GM23338 (cell line): ENCODE data around the gene ZFHX3. TPM values are rescaled to one million over a fixed set of nuclear protein-coding genes. Genes with fewer than 3 reads are reported as not detected.

Experiments
- ATAC-seq: fragments of 200-7000 bp; cut with Tn5 transposase; 3 replicates; pipeline ENCODE4 v1.9.1; 2020
- DNase-seq: peaks from one replicate; pipeline ENCODE4 v3.0.0-alpha.2; 2015; ENCODE audit warnings: low spot score
- H2AFZ ChIP-seq: fragments of 200-600 bp; sonication (generic); 2 replicates; pipeline ENCODE4 v1.8.0; 2016; ENCODE audit warnings: antibody characterized with exemption, mild to moderate bottlenecking, moderate library complexity
- H3F3A ChIP-seq: fragments of 200-600 bp; sonication (generic); replicated peaks from 2 replicates; pipeline ENCODE4 v1.8.0; 2017; ENCODE audit warnings: antibody characterized with exemption, mixed run types, low read depth
- H3K27ac ChIP-seq: fragments of 200-600 bp; sonication (generic); 2 replicates; pipeline ENCODE4 v1.6.1; 2016; ENCODE audit warnings: low read depth
- H3K27me3 ChIP-seq: fragments of 200-600 bp; sonication (generic); 2 replicates; pipeline ENCODE4 v1.8.0; 2016; ENCODE audit warnings: mild to moderate bottlenecking, mixed run types, moderate library complexity; ENCODE audit not compliant: insufficient read depth
- H3K36me3 ChIP-seq: fragments of 200-600 bp; sonication (generic); 2 replicates; pipeline ENCODE4 v1.8.0; 2016; ENCODE audit warnings: mild to moderate bottlenecking; ENCODE audit not compliant: insufficient read depth
- H3K4me1 ChIP-seq: fragments of 200-600 bp; sonication (generic); 2 replicates; pipeline ENCODE4 v1.8.0; 2016; ENCODE audit warnings: mild to moderate bottlenecking, moderate library complexity; ENCODE audit not compliant: insufficient read depth
- H3K4me2 ChIP-seq: fragments of 200-600 bp; sonication (generic); 2 replicates; pipeline ENCODE4 v1.7.1; 2017; ENCODE audit warnings: mixed run types
- H3K4me3 ChIP-seq: fragments of 200-600 bp; sonication (generic); 2 replicates; pipeline ENCODE4 v1.6.1; 2016; ENCODE audit warnings: mixed run types
- H3K79me2 ChIP-seq: fragments of 200-600 bp; sonication (generic); replicated peaks from 2 replicates; pipeline ENCODE4 v1.8.0; 2017; ENCODE audit warnings: mild to moderate bottlenecking; ENCODE audit not compliant: insufficient read depth
- H3K9me2 ChIP-seq: fragments of 200-600 bp; sonication (generic); 2 replicates; pipeline ENCODE4 v1.8.0; 2017; ENCODE audit not compliant: insufficient read depth
- H4K20me1 ChIP-seq: fragments of 200-600 bp; sonication (generic); replicated peaks from 2 replicates; pipeline ENCODE4 v1.8.0; 2017; ENCODE audit warnings: mild to moderate bottlenecking; ENCODE audit not compliant: insufficient read depth
- H3K27ac Mint-ChIP-seq: 2 replicates; pipeline ENCODE4 v1.8.0; 2020; ENCODE audit warnings: inconsistent platforms, mild to moderate bottlenecking, moderate library complexity, mixed read lengths
- H3K27me3 Mint-ChIP-seq: 3 replicates; pipeline ENCODE4 v1.8.0; 2022; ENCODE audit warnings: low read depth, mild to moderate bottlenecking, moderate library complexity, mixed read lengths, inconsistent platforms; ENCODE audit not compliant: insufficient read depth, poor library complexity
- H3K36me3 Mint-ChIP-seq: 3 replicates; pipeline ENCODE4 v1.8.0; 2021; ENCODE audit warnings: low read depth, mild to moderate bottlenecking, inconsistent platforms, moderate library complexity, mixed read lengths
- H3K4me1 Mint-ChIP-seq: 3 replicates; pipeline ENCODE4 v1.8.0; 2020; ENCODE audit warnings: mild to moderate bottlenecking, inconsistent platforms, mixed read lengths
- H3K4me3 Mint-ChIP-seq: 3 replicates; pipeline ENCODE4 v1.8.0; 2021; ENCODE audit warnings: moderate library complexity, mild to moderate bottlenecking, inconsistent platforms, mixed read lengths
- H3K9me3 Mint-ChIP-seq: 3 replicates; pipeline ENCODE4 v1.8.0; 2020; ENCODE audit warnings: moderate library complexity, mild to moderate bottlenecking, inconsistent platforms, mixed read lengths
- CTCF ChIP-seq, 2 experiments: fragments of 200-600 bp in 1 of 2; sonication (generic) in 1 of 2; conservative IDR thresholded peaks; 2 replicates each; pipeline versions ENCODE4 v1.5.1 to v1.6.1; 2016 to 2017; ENCODE audit warnings: antibody characterized with exemption in 2 of 2, low read depth in 2 of 2, mild to moderate bottlenecking in 2 of 2, moderate library complexity in 1 of 2
- ETS1 ChIP-seq: IDR thresholded peaks from 2 replicates; pipeline ENCODE4 v1.6.1; 2016; ENCODE audit warnings: antibody characterized with exemption
- EZH2 ChIP-seq: fragments of 200-600 bp; sonication (generic); IDR thresholded peaks from one replicate; pipeline ENCODE4 v1.8.0; 2017; ENCODE audit warnings: antibody characterized with exemption, mild to moderate bottlenecking, low read depth; ENCODE audit not compliant: unreplicated experiment
- JUNB ChIP-seq: IDR thresholded peaks from one replicate; pipeline ENCODE4 v1.6.1; 2016; ENCODE audit warnings: antibody characterized with exemption; ENCODE audit not compliant: unreplicated experiment
- NANOG ChIP-seq: IDR thresholded peaks from 2 replicates; pipeline ENCODE4 v1.6.1; 2016; ENCODE audit warnings: antibody characterized with exemption, borderline replicate concordance
- REST ChIP-seq: IDR thresholded peaks from one replicate; pipeline ENCODE4 v1.6.1; 2018; ENCODE audit warnings: antibody characterized with exemption; ENCODE audit not compliant: unreplicated experiment
- STAT1 ChIP-seq: IDR thresholded peaks from one replicate; pipeline ENCODE4 v1.6.1; 2016; ENCODE audit warnings: antibody characterized with exemption; ENCODE audit not compliant: unreplicated experiment
- ZNF114 ChIP-seq: fragments of 250-450 bp; sonication (Bioruptor Pico); IDR thresholded peaks from 2 replicates; pipeline ENCODE4 v1.5.0; 2020; ENCODE audit warnings: mild to moderate bottlenecking, moderate library complexity
- ZNF462 ChIP-seq: fragments of 250-450 bp; sonication (Bioruptor Pico); IDR thresholded peaks from 2 replicates; pipeline ENCODE4 v1.5.0; 2020; ENCODE audit warnings: mild to moderate bottlenecking, moderate library complexity
- polyA plus RNA-seq: library from polyadenylated mRNA; unstranded; fragments of >200 nt; fragmentation: Nextera tagmentation; extraction: Ambion mirVana; gene quantifications from 2 replicates; pipeline ENCODE4 v1.2.1, GENCODE V29; 2016
- total RNA-seq: library from RNA; depleted of rRNA; stranded (reverse); fragments of >200 nt; shearing (Covaris generic); gene quantifications from 2 replicates; pipeline ENCODE4 v1.2.3, GENCODE V29; 2014

ZFHX3 gene
- total and polyA plus RNA-seq, 2 experiments from 2014 or later, result 1.0 to 1.5 TPM

GRCh38 chr16:72794986-72795385 is 252.9 kb downstream of the ZFHX3 start (continued):
- TF ChIP-seq CTCF (conservative IDR thresholded peaks at IDR 0.05; ENCODE audit: low read depth in 2 of 2) (no peak), STAT1 (no peak), ETS1 (no peak)

GRCh38 chr16:72794319-72794718 is 253.6 kb downstream of the ZFHX3 start:
- H3K9me3 Mint-ChIP-seq, result no peaks in the 10 kb centered on the region
- no peaks in the 10 kb centered on the region; the same call in 1 of the 3 replicates for H3K4me1 Mint-ChIP-seq
- no peaks in the 10 kb centered on the region for H3K36me3 Mint-ChIP-seq
- TF ChIP-seq CTCF (conservative IDR thresholded peaks at IDR 0.05; ENCODE audit: low read depth in 2 of 2) (no peak), ZNF462 (no peak), NANOG (no peak), EZH2 (no peak), ZNF114 (CRISPR knock-in tag) (no peak), REST (no peak), JUNB (no peak)

More at GRCh38 chr16:72794319-72794718, 253.6 kb downstream of the ZFHX3 start:
- Mint-ChIP-seq H3K27ac (no peak overlapping the region), H3K4me3 (no peak overlapping the region), H3K27me3 (peaks cover 1% of the 10 kb centered on the region)
- Histone ChIP-seq H3K27ac (no peak overlapping the region), H3K36me3 (no peaks in the 10 kb centered on the region), H3K4me3 (no peak overlapping the region), H3K4me2 (no peak overlapping the region), H4K20me1 (no peaks in the 10 kb centered on the region), H3K79me2 (no peaks in the 10 kb centered on the region), H3K9me2 (no peaks in the 10 kb centered on the region; the same call in 1 of the 2 replicates), H3K27me3 (no peaks in the 10 kb centered on the region), H3F3A (no peaks in the 10 kb centered on the region), H3K4me1 (no peaks in the 10 kb centered on the region), H2AFZ (no peak overlapping the region)
- no peak for DNase-seq
- no peak for ATAC-seq
